Spleen (tissue), 7 donors: Measurements from ENCODE around the gene DNAAF5.

Experiments
- CTCF ChIP-seq, 11 experiments: fragments of 200-600 bp in 7 of 11; fragments of 450-650 bp in 4 of 11; sonication (generic) in 4 of 11; IDR thresholded peaks in 8 of 11; conservative IDR thresholded peaks in 3 of 11; 1 replicate in 7 of 11; 2 replicates in 4 of 11; pipeline versions ENCODE4 v1.4.0 to v1.8.0; 2016 to 2021; ENCODE audit warnings: antibody characterized with exemption in 11 of 11, inconsistent platforms in 4 of 11, mild to moderate bottlenecking in 1 of 11
- POLR2AphosphoS5 ChIP-seq, 3 donors: sonication (generic); formaldehyde crosslinking; IDR thresholded peaks; one replicate each; pipeline ENCODE4 v1.5.1; 2017; ENCODE audit warnings: antibody characterized with exemption in 3 of 3
- donor health status: DM: no; HTN: no; CAD: no; lungs with moderate emphysema.
- donor health status: DM: no; HTN: no; CAD: no.
- donor health status: DM: no; HTN: no; CAD: no.

- TF ChIP-seq CTCF (IDR thresholded peaks at IDR 0.05 in 8 of 11, conservative IDR thresholded peaks at IDR 0.05 in 3 of 11) (no peak), POLR2AphosphoS5 (IDR thresholded peaks at IDR 0.05) (no peak)
Measured at GRCh38 chr7:831596-832166, 105.2 kb downstream of the DNAAF5 start.
